AG08396 (cell line): Measurements from ENCODE around the gene GPR17.

ENCODE experiments used
- DNase-seq: peaks from one replicate; pipeline ENCODE4 v3.0.0; 2012; ENCODE audit warnings: low spot score, mixed read lengths

Gene GPR17, protein sequence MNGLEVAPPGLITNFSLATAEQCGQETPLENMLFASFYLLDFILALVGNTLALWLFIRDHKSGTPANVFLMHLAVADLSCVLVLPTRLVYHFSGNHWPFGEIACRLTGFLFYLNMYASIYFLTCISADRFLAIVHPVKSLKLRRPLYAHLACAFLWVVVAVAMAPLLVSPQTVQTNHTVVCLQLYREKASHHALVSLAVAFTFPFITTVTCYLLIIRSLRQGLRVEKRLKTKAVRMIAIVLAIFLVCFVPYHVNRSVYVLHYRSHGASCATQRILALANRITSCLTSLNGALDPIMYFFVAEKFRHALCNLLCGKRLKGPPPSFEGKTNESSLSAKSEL

DNA sequence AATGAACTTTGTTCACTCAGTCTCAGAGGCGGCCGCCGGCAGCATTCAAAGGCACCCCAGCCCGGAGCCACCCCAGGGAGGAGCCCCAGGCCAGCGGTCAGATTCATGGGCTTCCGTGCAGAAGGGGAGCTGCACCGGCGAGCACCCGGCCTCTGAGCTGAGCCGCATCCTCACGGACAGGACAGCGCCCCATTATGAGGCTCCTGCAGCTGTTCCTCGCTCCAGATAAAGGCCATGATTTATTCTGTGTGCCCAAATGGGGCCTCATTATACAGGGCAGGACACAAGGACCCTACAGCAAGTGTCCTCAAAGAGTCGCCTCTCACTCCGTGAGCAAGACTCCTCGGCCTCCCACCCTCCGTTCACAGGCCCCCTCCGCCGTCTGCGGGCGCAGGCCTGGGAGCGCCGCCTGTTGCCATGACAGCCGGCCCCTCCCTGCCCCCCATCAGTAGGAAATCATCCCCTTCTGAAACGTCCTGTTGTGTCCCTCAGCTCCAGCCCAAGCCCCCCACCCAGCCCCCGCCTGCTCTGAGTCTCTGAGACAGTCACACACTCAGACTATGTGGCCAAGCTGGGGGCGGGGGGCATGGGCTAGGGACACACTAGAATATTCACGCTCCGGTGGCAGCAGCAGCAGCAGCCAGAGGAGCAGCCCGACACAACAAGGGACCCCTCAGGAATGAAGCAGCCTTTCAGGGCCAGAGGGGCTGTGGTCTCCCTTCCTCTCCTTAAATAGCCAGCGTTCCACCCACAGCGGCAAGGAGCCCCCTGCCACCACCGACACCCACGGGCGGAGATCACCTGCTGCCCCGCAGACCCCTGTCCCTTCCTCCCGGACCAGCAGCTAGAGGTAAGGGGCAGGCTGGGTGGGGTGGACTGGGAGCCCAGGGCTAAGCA, at the start of gene GPR17:
TSS of gene GPR17 (plus strand) at position 759 of the 897 bp plus-strand sequence. CDS start 4,583 bp downstream, outside the sequence.
- DNase-seq: no peak

DNA sequence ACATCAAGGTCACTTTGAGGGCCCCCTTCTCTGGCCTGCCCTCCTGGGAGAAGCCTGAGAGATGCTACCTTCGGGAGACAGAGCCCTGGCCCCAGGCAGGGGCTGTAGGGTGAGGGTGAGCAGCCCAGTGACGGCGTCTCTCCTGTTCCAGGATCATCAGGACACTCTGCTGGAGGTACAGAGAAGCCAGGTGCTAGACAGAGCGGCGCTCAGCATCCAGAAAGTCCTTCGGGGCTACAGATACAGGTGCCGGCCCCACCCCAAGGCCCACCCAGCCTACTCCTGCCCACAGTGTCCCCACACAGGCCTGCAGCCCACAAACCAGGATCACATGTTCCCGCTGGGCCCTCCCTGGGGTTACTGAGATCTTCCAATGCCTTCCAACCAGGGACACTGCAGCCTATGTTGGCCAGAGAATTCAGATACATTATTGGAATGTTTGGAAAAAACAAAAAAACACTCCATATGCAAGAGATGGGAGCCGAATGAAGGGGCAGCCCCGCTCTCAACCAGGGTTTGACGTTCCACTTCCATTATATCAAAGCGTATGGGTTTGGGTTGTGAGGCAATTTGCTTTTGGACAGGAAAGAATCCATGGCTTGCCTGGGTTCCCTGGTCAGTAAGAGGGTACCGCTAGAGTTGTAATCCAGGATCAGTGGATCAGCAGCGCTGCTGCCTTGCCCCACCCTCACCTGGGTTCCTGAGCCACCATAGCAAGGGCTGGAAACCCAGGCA, 49.5 kb upstream of the GPR17 start:
- DNase-seq: no peak

DNA sequence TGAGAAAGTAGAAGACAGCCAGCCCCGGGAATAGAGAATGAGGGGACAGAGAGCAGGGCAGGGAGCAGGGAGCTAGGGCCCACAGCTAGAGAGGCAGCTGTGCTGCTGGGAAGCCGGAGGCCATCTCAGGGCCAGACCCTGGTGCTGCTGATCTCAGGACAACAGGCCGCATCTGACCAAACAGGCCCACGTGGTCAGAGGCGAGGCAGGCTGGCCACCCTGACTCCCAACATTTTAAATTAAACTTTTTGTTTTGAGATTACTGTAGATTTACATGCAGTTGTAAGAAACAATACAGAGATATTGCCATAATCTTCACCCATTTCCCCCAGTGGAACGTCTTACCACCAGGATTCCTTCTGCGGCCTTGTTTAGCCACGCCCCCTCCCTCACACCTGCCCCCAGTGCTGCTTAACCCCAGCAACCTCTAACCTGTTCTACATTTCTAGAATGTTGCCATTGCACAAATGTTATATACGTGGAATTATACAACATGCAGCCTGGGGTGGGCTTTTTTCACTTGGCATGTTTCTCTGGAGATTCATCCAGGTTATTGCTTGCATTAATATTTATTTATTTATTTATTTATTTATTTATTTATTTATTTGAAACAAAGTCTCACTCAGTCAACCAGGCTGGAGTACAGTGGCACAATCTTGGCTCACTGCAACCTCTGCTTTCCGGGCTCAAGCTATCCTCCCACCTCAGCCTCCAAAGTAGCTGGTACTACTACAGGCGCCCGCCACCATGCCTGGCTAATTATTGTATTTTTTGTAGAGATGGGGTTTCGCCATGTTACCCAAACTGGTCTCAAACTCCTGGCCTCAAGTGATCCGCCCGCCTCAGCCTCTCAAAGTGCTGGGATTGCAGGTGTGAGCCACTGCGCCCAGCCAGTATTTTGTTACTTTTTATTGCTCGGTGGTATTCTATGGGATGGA, 48.6 kb upstream of the GPR17 start:
- no peak for DNase-seq

DNA sequence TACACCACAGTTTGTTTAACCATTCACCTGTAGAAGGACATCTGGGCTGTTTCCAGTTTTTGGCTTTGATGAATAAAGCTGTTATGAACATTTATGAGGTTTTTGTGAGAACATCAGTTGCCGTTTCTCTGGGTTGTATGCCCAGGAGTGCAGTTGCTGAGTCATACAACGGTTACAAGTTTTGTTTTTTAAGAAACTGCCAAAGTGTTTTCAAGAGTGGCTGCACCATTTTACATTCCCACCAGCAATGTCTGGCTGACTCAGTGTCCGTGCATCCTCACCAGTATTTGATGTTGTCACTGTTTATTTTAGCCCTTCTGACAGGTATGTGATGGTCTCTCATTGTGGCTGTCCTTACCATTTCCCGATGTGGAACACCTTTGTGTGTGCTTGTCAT, 48.0 kb upstream of the GPR17 start:
- DNase-seq: no peak

DNA sequence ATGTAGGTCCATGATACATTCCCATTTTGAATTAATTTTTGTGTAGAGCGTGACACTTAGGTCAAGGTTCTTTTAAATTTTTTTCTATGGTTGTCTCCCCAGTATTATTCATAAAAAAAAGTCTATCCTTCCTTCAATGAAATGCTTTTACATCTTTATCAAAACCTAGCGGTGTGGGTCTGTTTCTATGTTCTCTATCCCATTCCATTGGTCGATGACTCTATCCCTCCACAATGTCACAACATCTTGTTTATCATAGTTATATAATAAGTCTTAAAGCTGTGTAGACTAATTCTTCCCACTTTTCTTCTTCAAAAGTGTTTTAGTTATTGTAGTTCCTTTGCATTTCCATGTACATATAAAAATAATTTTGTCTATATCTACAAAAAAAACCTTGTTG, 47.2 kb upstream of the GPR17 start:
- no peak for DNase-seq

DNA sequence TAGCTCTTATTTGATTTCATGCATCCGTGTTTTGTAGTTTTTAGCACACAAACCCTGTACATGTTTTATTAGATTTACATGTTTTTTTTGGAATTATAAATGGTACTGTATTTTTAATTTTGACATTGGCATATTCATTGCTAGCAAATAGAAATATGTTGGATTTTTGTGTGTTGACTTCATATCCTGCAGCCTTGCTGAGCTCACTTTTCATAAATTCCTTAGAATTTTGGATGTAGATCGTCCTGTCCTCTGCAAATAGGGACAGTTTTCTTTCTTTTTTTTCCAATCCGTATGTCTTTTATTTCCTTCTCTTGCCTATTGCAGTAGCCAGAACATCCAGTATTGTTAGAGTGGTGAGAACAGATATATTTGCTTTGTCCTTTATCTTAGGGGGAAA, 46.7 kb upstream of the GPR17 start:
- DNase-seq: no peak

DNA sequence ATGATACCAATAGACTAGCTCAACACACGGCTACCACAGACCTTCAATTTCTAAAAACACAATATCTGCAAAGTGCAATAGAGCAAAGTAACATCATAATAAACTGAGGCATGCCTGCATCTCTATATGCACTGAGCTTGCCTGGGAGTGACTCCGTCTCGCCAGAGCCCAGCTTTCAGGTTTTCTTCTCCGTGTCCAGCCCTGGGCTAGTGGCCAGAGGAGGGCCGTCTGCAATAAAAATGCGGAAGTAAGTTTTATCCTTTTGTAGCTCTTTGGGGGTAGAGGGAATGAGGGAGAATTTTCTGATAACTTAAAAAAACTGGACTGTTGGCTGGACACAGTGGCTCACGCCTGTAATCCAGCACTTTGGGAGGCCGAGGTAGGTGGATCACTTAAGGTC, 41.0 kb upstream of the GPR17 start:
- no peak for DNase-seq

DNA sequence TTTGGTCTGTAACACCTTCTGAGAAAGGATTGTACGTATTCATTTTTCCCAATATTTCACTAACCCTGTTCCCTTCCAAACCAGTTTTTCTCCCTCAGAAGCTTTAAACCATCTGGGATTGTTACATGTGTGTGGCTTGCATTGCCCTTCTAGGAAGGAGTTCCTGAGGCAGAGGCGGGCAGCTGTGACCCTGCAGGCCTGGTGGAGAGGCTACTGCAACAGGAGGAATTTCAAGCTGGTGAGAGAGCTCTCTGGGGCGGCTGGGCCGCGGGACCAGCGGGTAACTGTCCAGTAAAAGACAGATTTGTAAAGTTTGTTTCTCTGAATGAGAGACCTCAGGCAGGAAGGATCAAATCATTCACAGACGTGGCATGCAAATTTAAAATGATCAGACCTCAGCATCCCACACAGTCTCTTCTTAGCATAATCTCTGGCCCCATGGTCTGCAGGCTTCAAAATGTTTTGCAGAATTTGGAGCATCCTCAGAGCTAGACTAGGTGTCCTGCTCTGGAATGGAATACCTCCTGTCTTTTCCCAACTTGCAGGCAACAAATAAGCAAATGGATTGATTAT, 40.2 kb upstream of the GPR17 start:
- DNase-seq: no peak

DNA sequence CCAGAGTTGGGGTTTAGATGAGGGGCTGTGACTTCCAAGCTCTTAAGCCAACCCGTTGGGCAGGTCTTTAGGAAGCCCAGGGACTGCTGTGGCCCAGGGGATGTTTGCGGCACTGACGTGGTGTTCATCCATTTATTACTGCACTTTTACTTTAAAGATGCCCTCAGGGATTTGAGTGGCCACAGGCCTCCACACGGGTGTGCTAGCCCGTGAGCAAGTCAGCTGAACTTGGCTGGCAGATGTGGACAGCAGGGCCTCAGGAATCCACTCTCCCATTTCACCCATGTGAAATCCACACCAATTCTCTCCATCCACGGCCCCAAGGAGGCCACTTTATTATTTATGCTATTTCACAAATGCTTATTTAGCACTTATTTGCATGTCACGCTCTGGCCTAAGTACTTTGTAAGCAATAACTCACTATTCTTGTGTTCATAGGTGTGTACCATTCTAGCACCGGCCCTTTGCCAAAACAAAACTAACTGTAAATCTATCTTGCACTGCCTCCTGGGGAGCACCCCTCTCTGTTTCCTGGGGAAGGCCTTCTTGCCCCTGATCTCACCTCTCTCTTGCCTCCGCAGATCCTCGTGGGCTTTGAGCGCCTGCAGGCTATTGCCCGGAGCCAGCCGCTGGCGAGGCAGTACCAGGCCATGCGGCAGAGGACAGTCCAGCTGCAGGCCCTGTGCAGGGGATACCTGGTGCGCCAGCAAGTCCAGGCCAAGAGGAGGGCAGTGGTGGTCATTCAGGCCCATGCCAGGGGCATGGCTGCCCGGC, 39.1 kb upstream of the GPR17 start:
- no peak for DNase-seq

DNA sequence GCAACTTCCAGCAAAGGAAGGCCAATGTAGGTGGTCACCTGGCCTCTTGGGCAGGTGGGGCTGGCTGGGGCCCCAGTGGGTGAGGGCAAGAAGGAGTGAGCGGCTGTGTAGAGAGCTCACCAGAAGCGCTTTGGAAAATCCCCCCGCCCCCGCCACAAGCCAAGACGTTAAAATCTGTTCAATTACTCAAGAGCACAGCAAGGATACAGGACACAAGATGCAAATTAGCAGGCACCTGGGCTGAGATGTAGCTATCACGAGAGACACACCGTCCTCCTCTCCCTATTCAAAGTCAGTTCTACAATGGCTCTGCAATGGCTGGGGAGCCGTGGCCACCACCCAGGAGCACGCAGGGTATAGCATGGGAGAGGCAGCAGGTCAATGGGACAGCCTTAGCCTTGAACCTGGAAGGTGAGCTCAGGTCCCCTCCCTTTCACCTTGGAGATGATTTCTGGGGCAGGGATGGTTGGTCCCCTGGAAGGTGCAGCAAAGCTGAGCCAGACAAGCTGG, 38.5 kb upstream of the GPR17 start:
- no peak for DNase-seq

DNA sequence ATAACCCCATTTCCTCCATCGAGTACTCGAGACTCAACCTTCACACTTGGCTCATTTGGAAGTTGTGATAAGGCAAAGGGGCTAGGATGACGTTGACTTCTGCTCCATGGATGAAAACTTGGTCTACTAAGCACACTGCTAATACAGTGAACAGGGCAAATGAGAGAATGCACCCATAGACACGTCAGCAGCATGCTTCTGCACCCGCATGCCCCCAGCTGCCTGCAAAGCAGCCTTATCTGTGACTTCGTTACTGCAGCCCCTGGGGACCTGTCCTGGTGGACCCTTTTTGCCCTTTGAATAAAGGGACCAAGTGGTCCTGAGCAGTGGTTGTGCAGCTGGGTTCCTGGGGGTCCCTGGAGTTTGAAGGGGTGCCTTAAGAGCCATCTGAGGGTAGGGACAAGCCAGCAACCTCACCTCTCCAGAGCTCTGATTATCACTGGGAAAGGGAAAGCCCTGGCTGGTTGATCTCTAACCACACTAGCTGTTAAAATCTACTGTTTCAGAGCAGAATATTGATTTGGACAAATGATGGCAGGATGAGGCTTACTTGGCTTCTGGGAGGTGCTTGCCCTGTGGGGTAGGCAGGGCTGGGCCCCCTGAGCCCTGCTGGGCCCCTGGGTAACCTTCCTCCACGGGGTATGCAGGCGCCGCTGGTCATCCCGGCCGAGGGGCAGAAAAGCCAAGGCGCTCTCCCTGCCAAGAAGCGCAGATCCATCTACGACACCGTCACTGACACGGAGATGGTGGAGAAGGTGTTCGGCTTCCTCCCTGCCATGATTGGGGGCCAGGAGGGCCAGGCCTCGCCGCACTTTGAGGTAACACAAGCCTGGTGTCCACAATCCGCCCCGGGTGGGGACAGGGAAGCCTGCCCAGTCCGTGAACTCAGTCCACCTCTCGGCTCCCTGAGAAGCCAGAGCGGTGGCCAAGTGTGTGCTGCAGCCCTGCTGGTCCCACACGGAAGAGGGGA, 37.6 kb upstream of the GPR17 start:
- no peak for DNase-seq

DNA sequence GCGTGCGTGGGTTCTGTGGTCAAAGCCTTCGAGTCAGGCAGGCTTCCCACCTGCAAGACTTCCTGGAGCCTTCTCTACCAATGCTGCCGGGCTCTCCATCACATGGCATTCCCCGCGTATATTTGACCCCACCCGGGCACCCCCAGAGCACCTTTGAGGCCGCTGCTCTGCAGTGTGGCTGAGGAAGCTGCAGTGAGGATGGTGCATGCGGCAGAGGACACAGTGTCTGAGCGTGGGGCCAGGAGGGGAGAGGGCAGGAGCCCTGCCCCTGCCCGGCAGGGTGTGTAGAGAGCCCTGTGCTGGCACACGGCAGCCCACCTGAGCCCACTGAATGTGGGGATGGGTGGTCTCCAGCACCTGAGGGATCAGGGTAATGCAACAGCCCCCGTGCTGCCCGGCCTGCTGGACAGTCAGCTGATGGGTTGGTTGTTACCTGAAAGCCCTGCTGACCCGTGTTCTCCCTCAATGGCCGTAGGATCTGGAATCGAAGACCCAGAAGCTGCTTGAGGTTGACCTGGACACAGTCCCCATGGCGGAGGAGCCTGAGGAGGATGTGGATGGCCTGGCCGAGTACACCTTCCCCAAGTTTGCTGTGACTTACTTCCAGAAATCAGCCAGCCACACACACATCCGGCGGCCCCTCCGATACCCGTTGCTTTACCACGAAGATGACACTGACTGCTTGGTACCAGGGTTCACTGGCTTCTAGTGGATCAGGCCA, 36.8 kb upstream of the GPR17 start:
- no peak for DNase-seq

DNA sequence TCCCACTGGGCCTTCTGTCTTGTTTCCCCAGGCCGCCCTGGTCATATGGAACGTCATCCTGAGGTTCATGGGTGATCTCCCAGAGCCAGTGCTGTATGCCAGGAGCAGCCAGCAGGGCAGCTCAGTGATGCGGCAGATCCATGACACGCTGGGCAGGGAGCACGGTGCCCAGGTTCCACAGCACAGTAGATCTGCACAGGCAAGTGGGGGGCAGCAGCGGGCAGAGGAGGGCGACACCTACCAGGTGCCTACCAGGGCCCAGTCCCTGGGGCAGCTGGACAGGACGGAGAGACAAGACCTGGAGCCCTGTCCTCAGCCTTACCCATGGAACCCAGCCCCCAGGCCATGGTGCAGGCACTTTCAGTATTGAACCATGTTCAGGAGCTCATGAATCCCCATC, 36.1 kb upstream of the GPR17 start:
- no peak for DNase-seq

DNA sequence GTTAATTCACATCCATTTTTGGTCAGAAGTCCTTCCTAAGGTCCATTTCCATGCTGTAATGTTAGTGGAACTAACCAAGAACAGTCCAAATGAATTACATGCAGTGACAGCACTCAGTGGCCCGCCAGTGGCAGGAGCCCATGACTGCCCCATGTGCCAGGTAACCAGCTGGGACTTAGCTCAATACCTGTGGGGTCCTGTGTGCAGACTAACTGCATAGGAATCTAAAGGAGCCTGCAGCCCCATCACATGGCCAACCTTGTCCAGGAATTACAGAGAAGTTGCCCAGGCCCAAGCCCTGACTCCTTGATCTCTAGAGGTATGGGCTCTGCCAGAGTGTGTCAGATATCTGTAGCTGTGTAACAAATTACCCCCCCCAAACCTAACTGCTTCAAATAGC, 35.4 kb upstream of the GPR17 start:
- DNase-seq: no peak

DNA sequence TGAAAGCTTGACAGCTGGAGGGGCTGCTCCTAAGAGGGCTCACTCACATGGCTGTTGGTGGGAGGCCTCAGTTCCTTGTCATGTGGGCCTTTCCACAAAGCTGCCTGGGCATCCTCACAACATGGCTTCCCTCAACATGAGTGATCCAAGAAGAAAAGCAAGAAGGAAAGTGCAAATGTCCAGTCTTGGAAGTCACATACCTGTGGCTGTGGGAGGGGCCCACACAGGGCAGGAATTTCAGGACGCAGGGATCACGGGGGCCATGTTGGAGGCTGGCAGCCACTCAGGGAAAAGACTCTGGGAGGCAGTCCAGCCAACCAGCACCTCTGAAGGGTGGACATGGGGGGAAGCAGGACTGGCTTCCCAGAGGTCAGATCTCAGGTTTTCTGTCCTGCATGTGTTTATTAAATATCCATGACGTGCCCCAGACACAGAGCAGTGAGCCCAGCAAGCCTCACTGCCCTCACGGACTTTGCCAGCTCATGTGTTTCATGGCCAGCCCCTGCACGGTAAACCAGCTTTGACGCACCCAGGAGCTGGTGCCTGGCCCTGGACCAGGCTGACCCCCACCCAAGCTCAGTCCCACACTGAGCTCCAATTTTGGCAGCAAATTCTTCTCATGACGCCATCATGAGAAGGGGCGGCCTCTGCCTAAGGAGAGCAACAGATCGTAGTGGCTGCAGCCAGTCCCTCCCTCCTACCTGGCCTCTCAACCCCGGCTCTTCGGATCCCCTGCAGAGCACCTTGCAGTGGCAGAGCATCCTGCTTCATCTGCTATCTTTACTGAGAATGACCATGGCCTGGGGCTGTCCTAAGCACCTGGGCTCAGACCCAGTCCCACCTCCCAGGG, 34.7 kb upstream of the GPR17 start:
- no peak for DNase-seq

DNA sequence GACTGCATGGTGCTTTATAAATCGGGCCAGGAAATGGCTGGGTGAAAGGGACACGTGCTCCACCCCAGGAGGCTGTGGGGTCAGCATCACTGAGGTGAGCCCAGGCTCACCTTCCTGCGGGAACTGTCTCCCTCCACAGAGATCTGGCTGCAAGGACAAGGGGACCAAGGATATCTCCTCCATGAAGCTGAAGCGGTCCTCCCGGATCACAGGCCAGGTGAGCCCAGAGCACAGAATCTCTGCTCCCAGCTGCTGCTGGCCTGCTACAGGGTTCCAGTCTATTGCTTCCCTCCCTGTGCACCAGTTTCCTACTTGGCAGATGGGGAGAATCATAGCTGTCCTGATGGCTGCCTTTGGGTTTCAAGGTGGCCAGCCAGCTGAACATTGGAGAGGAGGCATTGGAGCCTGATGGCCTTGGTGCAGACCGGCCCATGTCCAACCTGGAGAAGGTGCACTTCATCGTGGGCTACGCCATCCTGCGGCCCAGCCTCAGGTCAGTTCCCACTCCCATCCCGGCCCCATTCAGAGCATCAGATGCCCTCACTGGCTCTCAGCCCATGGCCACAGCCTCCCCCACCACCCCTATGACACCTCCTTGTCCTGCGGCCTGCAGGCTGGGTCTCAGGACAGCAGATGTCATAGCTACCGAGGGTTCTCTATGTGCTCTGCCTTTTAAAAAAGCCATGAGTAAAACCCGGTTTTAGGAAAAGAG, 33.7 kb upstream of the GPR17 start:
- no peak for DNase-seq

DNA sequence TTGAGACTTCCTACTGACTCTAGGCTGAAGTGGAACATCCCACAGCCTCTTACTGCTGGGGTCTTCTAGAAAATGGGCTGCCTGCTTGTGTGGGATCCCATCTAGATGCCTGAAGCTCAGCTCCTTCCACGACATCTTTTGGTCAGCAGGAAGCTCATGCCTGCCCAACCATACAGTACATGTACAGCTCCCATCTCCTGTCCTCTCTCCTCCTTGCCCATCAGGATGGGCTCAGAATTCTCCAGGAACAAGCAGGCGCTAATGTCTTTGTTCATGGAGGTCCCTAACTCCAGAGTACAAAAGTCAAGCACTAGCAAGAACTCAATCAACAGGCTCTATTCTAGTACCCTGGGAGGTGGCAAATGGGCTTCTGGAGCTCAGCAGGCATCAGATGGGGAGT, 31.7 kb upstream of the GPR17 start:
- no peak for DNase-seq
